ENCODE results near the gene GAS6.
"Not testable (repeated sequence)": the region's sequence is repeated elsewhere in the genome, so short reads cannot be mapped to it uniquely, and the experiment has no call there.

Gene GAS6

GRCh38 chr13:113796964-113797676 lies 66.8 kb downstream of the GAS6 start:
- no peaks in the 10 kb centered on the region for H3K9me3 ChIP-seq (ENCODE audit: insufficient read depth, low read length)
- no peaks in the 10 kb centered on the region for H3K4me1 ChIP-seq (ENCODE audit: low read length)
- no peak overlapping the region for H3K9ac ChIP-seq (ENCODE audit: low read length)
- no peak overlapping the region for H3K4me2 ChIP-seq (ENCODE audit: low read length)
- H4K20me1 ChIP-seq (ENCODE audit: insufficient read depth, low read length), result no peaks in the 10 kb centered on the region
- no peak for TF ChIP-seq EZH2phosphoT487 (IDR thresholded peaks at IDR 0.05; ENCODE audit: low read depth)
- TF ChIP-seq, protein P1, sequence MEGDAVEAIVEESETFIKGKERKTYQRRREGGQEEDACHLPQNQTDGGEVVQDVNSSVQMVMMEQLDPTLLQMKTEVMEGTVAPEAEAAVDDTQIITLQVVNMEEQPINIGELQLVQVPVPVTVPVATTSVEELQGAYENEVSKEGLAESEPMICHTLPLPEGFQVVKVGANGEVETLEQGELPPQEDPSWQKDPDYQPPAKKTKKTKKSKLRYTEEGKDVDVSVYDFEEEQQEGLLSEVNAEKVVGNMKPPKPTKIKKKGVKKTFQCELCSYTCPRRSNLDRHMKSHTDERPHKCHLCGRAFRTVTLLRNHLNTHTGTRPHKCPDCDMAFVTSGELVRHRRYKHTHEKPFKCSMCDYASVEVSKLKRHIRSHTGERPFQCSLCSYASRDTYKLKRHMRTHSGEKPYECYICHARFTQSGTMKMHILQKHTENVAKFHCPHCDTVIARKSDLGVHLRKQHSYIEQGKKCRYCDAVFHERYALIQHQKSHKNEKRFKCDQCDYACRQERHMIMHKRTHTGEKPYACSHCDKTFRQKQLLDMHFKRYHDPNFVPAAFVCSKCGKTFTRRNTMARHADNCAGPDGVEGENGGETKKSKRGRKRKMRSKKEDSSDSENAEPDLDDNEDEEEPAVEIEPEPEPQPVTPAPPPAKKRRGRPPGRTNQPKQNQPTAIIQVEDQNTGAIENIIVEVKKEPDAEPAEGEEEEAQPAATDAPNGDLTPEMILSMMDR (IDR thresholded peaks at IDR 0.05; ENCODE audit: low read depth, low read length), result no peak
- H3K36me3 ChIP-seq (replicated peaks; ENCODE audit: low read depth, low read length), result no peaks in the 10 kb centered on the region
- no peaks in the 10 kb centered on the region for H3K79me2 ChIP-seq (ENCODE audit: low read length)
- no peak overlapping the region for H2AFZ ChIP-seq (ENCODE audit: low read depth, low read length)
- H3K27ac ChIP-seq (ENCODE audit: low read length), result no peak overlapping the region
- no peaks in the 10 kb centered on the region for H3K27me3 ChIP-seq (ENCODE audit: low read depth, low read length)
- no peak overlapping the region for H3K4me3 ChIP-seq (ENCODE audit: low read length)

- Histone ChIP-seq H3K9ac (ENCODE audit: low read length) (no peak overlapping the region), H3K9me3 (ENCODE audit: insufficient read depth, low read length) (no peaks in the 10 kb centered on the region)
- no peak for TF ChIP-seq EZH2phosphoT487 (IDR thresholded peaks at IDR 0.05; ENCODE audit: low read depth)
- TF ChIP-seq, protein P1 (IDR thresholded peaks at IDR 0.05; ENCODE audit: low read depth, low read length), result no peak
Observed at GRCh38 chr13:113796211-113796963, 67.5 kb downstream of the GAS6 start.

GRCh38 chr13:113795362-113795761 lies 68.5 kb downstream of the GAS6 start:
- not testable (repeated sequence) for H3K79me2 ChIP-seq (ENCODE audit: low read length); H3K27me3 ChIP-seq (ENCODE audit: low read depth, low read length); H4K20me1 ChIP-seq (ENCODE audit: insufficient read depth, low read length); H3K27ac ChIP-seq (ENCODE audit: low read length); H3K4me1 ChIP-seq (ENCODE audit: low read length); H3K9ac ChIP-seq (ENCODE audit: low read length); H3K36me3 ChIP-seq (replicated peaks; ENCODE audit: low read depth, low read length); H2AFZ ChIP-seq (ENCODE audit: low read depth, low read length); H3K4me3 ChIP-seq (ENCODE audit: low read length); H3K9me3 ChIP-seq (ENCODE audit: insufficient read depth, low read length); H3K4me2 ChIP-seq (ENCODE audit: low read length)

More at GRCh38 chr13:113796211-113796963, 67.5 kb downstream of the GAS6 start:
- H3K4me2 ChIP-seq (ENCODE audit: low read length), result no peak overlapping the region
- H3K4me1 ChIP-seq (ENCODE audit: low read length), result no peaks in the 10 kb centered on the region
- no peak overlapping the region for H2AFZ ChIP-seq (ENCODE audit: low read depth, low read length)
- no peak overlapping the region for H3K4me3 ChIP-seq (ENCODE audit: low read length)
- H4K20me1 ChIP-seq (ENCODE audit: insufficient read depth, low read length), result no peaks in the 10 kb centered on the region
- H3K36me3 ChIP-seq (replicated peaks; ENCODE audit: low read depth, low read length), result no peaks in the 10 kb centered on the region
- no peaks in the 10 kb centered on the region for H3K27me3 ChIP-seq (ENCODE audit: low read depth, low read length)
- no peak overlapping the region for H3K27ac ChIP-seq (ENCODE audit: low read length)
- no peaks in the 10 kb centered on the region for H3K79me2 ChIP-seq (ENCODE audit: low read length)

- no peaks in the 10 kb centered on the region for H3K36me3 ChIP-seq (replicated peaks; ENCODE audit: low read depth, low read length)
- H4K20me1 ChIP-seq (ENCODE audit: insufficient read depth, low read length), result no peaks in the 10 kb centered on the region
- TF ChIP-seq, protein P1 (IDR thresholded peaks at IDR 0.05; ENCODE audit: low read depth, low read length), result no peak
- no peak for TF ChIP-seq EZH2phosphoT487 (IDR thresholded peaks at IDR 0.05; ENCODE audit: low read depth)
- no peaks in the 10 kb centered on the region for H3K27me3 ChIP-seq (ENCODE audit: low read depth, low read length)
- H3K4me3 ChIP-seq (ENCODE audit: low read length), result no peak overlapping the region
- no peaks in the 10 kb centered on the region for H3K9me3 ChIP-seq (ENCODE audit: insufficient read depth, low read length)
- no peak overlapping the region for H3K27ac ChIP-seq (ENCODE audit: low read length)
- no peak overlapping the region for H3K4me2 ChIP-seq (ENCODE audit: low read length)
- no peak overlapping the region for H3K9ac ChIP-seq (ENCODE audit: low read length)
- H2AFZ ChIP-seq (ENCODE audit: low read depth, low read length), result no peak overlapping the region
- H3K4me1 ChIP-seq (ENCODE audit: low read length), result no peaks in the 10 kb centered on the region
- no peaks in the 10 kb centered on the region for H3K79me2 ChIP-seq (ENCODE audit: low read length)
Observed at GRCh38 chr13:113794764-113795173, 69.1 kb downstream of the GAS6 start.

Measured in OCI-LY3 (cell line).